Heart left ventricle (tissue), 13 donors: Measurements from ENCODE around the gene SSNA1.

ENCODE experiments used
- CTCF ChIP-seq, 12 donors: fragments of 200-600 bp; sonication (generic) in 4 of 12; IDR thresholded peaks; one replicate each; pipeline versions ENCODE4 v1.5.0 to v1.8.0; 2018 to 2022; ENCODE audit warnings: antibody characterized with exemption in 12 of 12, mild to moderate bottlenecking in 5 of 12
- POLR2A ChIP-seq, 2 donors: fragments of 450-650 bp; IDR thresholded peaks; one replicate each; pipeline ENCODE4 v1.6.1; 2017; ENCODE audit warnings: antibody characterized with exemption in 2 of 2, mild to moderate bottlenecking in 2 of 2, moderate library complexity in 2 of 2
- donor health status: ischemic (EF 13 %, LVEDD 7.1; RV severe dilation, severe dysfunction).
- donor health status: DM: no; HTN: yes; CAD: no.
- donor health status: DM: no; HTN: no; CAD: no.
- donor health status: ischemic (EF 25% LVEDD 6.9; RV normal size, moderate dysfunction).
- donor health status: ischemic (EF 25% LVEDD 5.7; RV mildly dilated, moderate dysfunction).
- donor health status: ischemic (EF 35%, LVEDD 5.7; RV mildly dilated, moderate dysfunction).
- donor health status: nonischemic (EF 11% LVEDD 7.7; RV severe dilation, severe dysfunction).
- donor health status: DM: yes; HTN: yes; CAD: no.
- donor health status: PGD.
- donor health status: ischemic (EF 29% LVEDD 5.4; RV normal size, mild dysfunction).
- donor health status: nonischemic (EF 23%, LVEDD 6.1; RV moderate dilation, normal function).

GRCh38 chr9:137198902-137199283, 10.4 kb downstream of the SSNA1 start:
- TF ChIP-seq CTCF (IDR thresholded peaks at IDR 0.05) (no peak), POLR2A (IDR thresholded peaks at IDR 0.05) (no peak)
